Measurements from ENCODE around the gene PRMT3. TPM values are rescaled to one million over a fixed set of nuclear protein-coding genes. Genes with fewer than 3 reads are reported as not detected.
"Not testable (repeated sequence)": the region's sequence is repeated elsewhere in the genome, so short reads cannot be mapped to it uniquely, and the experiment has no call there.

Gene PRMT3
- total RNA-seq, 1 experiment from 2014 or later = 22.6 TPM

DNA sequence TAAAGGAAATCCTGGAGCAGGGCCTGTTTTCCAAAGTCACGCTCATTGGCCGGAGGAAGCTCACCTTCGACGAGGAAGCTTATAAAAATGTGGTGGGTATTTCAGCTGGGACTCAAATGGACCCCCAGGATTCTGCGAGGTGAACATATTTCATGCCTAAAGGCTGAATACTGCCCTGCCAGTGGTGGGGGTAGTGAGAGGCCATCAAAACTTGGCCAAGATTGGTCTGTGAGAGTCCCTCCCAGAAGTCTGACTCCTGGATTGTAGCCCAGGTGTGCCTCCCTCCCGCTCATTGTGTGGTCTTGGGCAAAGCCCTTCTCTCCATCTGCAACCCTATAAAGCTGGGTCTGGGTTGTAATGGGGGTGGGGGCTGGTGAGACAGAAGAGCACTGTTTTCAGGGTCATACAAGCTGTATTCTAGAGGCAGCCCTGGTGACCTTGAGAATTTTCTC lies 23.1 kb upstream of the PRMT3 start:
- no peak overlapping the region for H3K18ac ChIP-seq (ENCODE audit: insufficient read length, low read depth, low read length)
- peaks cover 7% of the 10 kb centered on the region; the same call in 1 of the 2 replicates for H3K4me1 ChIP-seq (ENCODE audit: insufficient read depth, low read length)
- H3K4ac ChIP-seq (ENCODE audit: low read depth, low read length) = no peak overlapping the region
- Mint-ChIP-seq H3K36me3 (ENCODE audit: insufficient read depth in 1 of 3, low read depth in 3 of 3) (peaks cover 0 to 4% (median 1%) of the 10 kb centered on the region in 3 experiments; a peak in 2 of 7 replicates), H3K9me3 (peaks cover 0 to 2% of the 10 kb centered on the region in 2 experiments; a peak in 1 of 5 replicates), H3K27me3 (ENCODE audit: low read depth) (peaks cover 30% of the 10 kb centered on the region), H3K4me1 (peaks cover 29 to 30% of the 10 kb centered on the region in 2 experiments), H3K27ac (peak overlapping the region in 1 of 3 experiments; percentile 85; a peak in 2 of 7 replicates), H3K4me3 (peak overlapping the region; percentile 68 to 81)
- H2AK5ac ChIP-seq (ENCODE audit: insufficient read length, low read length) = no peak overlapping the region
- H2BK5ac ChIP-seq (ENCODE audit: insufficient read length, low read length) = no peak overlapping the region
- WGBS (ENCODE audit: extremely low coverage, insufficient read length, low lambda C conversion rate) = no CpG with 5 or more reads among the region's 6 CpGs
- no peak overlapping the region for H3K23ac ChIP-seq (ENCODE audit: insufficient read length, low read depth, low read length)
- TF ChIP-seq, protein P1, sequence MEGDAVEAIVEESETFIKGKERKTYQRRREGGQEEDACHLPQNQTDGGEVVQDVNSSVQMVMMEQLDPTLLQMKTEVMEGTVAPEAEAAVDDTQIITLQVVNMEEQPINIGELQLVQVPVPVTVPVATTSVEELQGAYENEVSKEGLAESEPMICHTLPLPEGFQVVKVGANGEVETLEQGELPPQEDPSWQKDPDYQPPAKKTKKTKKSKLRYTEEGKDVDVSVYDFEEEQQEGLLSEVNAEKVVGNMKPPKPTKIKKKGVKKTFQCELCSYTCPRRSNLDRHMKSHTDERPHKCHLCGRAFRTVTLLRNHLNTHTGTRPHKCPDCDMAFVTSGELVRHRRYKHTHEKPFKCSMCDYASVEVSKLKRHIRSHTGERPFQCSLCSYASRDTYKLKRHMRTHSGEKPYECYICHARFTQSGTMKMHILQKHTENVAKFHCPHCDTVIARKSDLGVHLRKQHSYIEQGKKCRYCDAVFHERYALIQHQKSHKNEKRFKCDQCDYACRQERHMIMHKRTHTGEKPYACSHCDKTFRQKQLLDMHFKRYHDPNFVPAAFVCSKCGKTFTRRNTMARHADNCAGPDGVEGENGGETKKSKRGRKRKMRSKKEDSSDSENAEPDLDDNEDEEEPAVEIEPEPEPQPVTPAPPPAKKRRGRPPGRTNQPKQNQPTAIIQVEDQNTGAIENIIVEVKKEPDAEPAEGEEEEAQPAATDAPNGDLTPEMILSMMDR (conservative IDR thresholded peaks at IDR 0.05) = no peak
- no peak overlapping the region for H2AFZ ChIP-seq (ENCODE audit: low read length)
- H3K79me1 ChIP-seq (ENCODE audit: insufficient read depth, low read depth, low read length, poor library complexity, severe bottlenecking) = no peaks in the 10 kb centered on the region
- H2BK15ac ChIP-seq (ENCODE audit: low read depth, low read length) = no peak overlapping the region; the same call in 1 of the 2 replicates
- no peak overlapping the region for H2BK120ac ChIP-seq (ENCODE audit: low read depth, low read length, poor library complexity, severe bottlenecking)
- no peak overlapping the region for H2BK12ac ChIP-seq (ENCODE audit: insufficient read length, low read depth, low read length)
- H4K91ac ChIP-seq (ENCODE audit: insufficient read length, low read depth, low read length) = no peak overlapping the region
- H3K79me2 ChIP-seq (ENCODE audit: insufficient read depth, low read length) = no peaks in the 10 kb centered on the region
- peak; percentile 57 for DNase-seq
- peak overlapping the region; percentile 53 for H3K4me2 ChIP-seq (ENCODE audit: insufficient read depth, insufficient read length, low read length)
- H4K20me1 ChIP-seq (ENCODE audit: control insufficient read depth, insufficient read depth, insufficient read length) = no peaks in the 10 kb centered on the region
- no peak overlapping the region for H4K5ac ChIP-seq (ENCODE audit: insufficient read length, low read depth, low read length)
- no peak overlapping the region for H3K56ac ChIP-seq (ENCODE audit: insufficient read length, low read depth, low read length)
- no peak overlapping the region for H4K8ac ChIP-seq (replicated peaks; ENCODE audit: insufficient read length, low read depth, low read length)
- H3K23me2 ChIP-seq (ENCODE audit: insufficient read length, low read depth, low read length, poor library complexity, severe bottlenecking) = peaks cover 7% of the 10 kb centered on the region
- no peak overlapping the region for H2BK20ac ChIP-seq (ENCODE audit: low read depth, low read length, poor library complexity, severe bottlenecking)
- H3K9ac ChIP-seq (ENCODE audit: extremely low read depth, insufficient read length, low read length) = no peak overlapping the region
- H3K27ac ChIP-seq (ENCODE audit: insufficient read length, low read depth, low read length) = no peak overlapping the region
- H3K27me3 ChIP-seq (ENCODE audit: insufficient read depth, low read length) = peaks cover 9% of the 10 kb centered on the region; the same call in 1 of the 2 replicates
- no peaks in the 10 kb centered on the region for H3K9me3 ChIP-seq (ENCODE audit: control insufficient read depth, low read depth, low read length)
- no peak overlapping the region for H3K14ac ChIP-seq (ENCODE audit: insufficient read depth, low read length)
- H3T11ph ChIP-seq (ENCODE audit: low read length) = no peak overlapping the region

DNA sequence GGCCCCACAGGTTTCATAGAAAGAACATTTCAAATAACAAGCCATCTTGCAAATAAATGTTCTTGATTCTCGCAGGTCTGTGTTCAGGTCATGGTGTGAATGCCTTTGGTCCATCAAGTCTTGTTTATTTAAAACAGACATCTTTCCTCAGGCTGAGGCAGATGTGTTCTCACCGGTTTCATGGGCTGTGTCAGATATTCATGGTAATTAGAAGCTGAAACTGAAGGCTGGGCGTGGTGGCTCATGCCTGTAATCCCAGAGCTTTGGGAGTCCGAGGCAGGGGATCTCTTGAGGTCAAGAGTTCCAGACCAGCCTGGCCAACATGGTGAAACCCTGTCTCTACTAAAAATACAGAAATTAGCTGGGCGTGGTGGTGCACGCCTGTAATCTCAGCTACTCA lies 22.1 kb upstream of the PRMT3 start:
- not testable (repeated sequence) for H3K9me3 Mint-ChIP-seq; H2AK5ac ChIP-seq (ENCODE audit: insufficient read length, low read length); H2AFZ ChIP-seq (ENCODE audit: low read length); H3K4me3 Mint-ChIP-seq; H3K27ac ChIP-seq (ENCODE audit: insufficient read length, low read depth, low read length); H3T11ph ChIP-seq (ENCODE audit: low read length); H2BK120ac ChIP-seq (ENCODE audit: low read depth, low read length, poor library complexity, severe bottlenecking); H3K14ac ChIP-seq (ENCODE audit: insufficient read depth, low read length); H3K9me3 ChIP-seq (ENCODE audit: control insufficient read depth, low read depth, low read length); H3K27ac Mint-ChIP-seq; H4K5ac ChIP-seq (ENCODE audit: insufficient read length, low read depth, low read length); H4K20me1 ChIP-seq (ENCODE audit: control insufficient read depth, insufficient read depth, insufficient read length); H2BK15ac ChIP-seq (ENCODE audit: low read depth, low read length); H3K27me3 ChIP-seq (ENCODE audit: insufficient read depth, low read length); H3K79me2 ChIP-seq (ENCODE audit: insufficient read depth, low read length); H3K18ac ChIP-seq (ENCODE audit: insufficient read length, low read depth, low read length); H3K4me2 ChIP-seq (ENCODE audit: insufficient read depth, insufficient read length, low read length); H3K4ac ChIP-seq (ENCODE audit: low read depth, low read length); H3K79me1 ChIP-seq (ENCODE audit: insufficient read depth, low read depth, low read length, poor library complexity, severe bottlenecking); DNase-seq; H3K36me3 Mint-ChIP-seq (ENCODE audit: insufficient read depth in 1 of 3, low read depth in 3 of 3); H3K9ac ChIP-seq (ENCODE audit: extremely low read depth, insufficient read length, low read length); H3K56ac ChIP-seq (ENCODE audit: insufficient read length, low read depth, low read length); H4K8ac ChIP-seq (replicated peaks; ENCODE audit: insufficient read length, low read depth, low read length); H2BK20ac ChIP-seq (ENCODE audit: low read depth, low read length, poor library complexity, severe bottlenecking); H2BK5ac ChIP-seq (ENCODE audit: insufficient read length, low read length); H3K23me2 ChIP-seq (ENCODE audit: insufficient read length, low read depth, low read length, poor library complexity, severe bottlenecking); H4K91ac ChIP-seq (ENCODE audit: insufficient read length, low read depth, low read length); H2BK12ac ChIP-seq (ENCODE audit: insufficient read length, low read depth, low read length); H3K23ac ChIP-seq (ENCODE audit: insufficient read length, low read depth, low read length)
- Mint-ChIP-seq H3K4me1 (peaks cover 38% of the 10 kb centered on the region in 2 experiments), H3K27me3 (ENCODE audit: low read depth) (peaks cover 27% of the 10 kb centered on the region)
- peaks cover 10% of the 10 kb centered on the region; the same call in 1 of the 2 replicates for H3K4me1 ChIP-seq (ENCODE audit: insufficient read depth, low read length)
- WGBS (ENCODE audit: extremely low coverage, insufficient read length, low lambda C conversion rate) = no CpG with 5 or more reads among the region's 6 CpGs
